Measurements from ENCODE around the gene OR2H2.

Gene OR2H2

GRCh38 chr6:29630315-29630714, 45.4 kb downstream of the OR2H2 start:
- DNase-seq: no peak
- H3K27me3 ChIP-seq (replicated peaks; ENCODE audit: insufficient read depth, low read length): no peaks in the 10 kb centered on the region
- no peaks in the 10 kb centered on the region for H3F3A ChIP-seq (ENCODE audit: insufficient read depth, low read length)
- no peak overlapping the region for H2AFZ ChIP-seq (ENCODE audit: low read length)
- H3K4me1 ChIP-seq (ENCODE audit: low read length): 0 out of 2 replicates have a peak, but pooled peaks cover 5% of the 10 kb centered on the region
- no peaks in the 10 kb centered on the region for H3K79me2 ChIP-seq (ENCODE audit: low read length)
- H3K9me3 ChIP-seq (replicated peaks; ENCODE audit: insufficient read depth, low read length): no peaks in the 10 kb centered on the region
- no peak overlapping the region for H3K4me3 ChIP-seq (ENCODE audit: low read length)
- no peaks in the 10 kb centered on the region for H4K20me1 ChIP-seq (ENCODE audit: insufficient read depth, low read length)
- H3K9me2 ChIP-seq (replicated peaks; ENCODE audit: insufficient read depth, low read length): no peaks in the 10 kb centered on the region
- H3K4me2 ChIP-seq (ENCODE audit: low read depth, low read length): no peak overlapping the region
- no peak for TF ChIP-seq EZH2 (optimal IDR thresholded peaks at IDR 0.05; ENCODE audit: low read depth, low read length)
- no peak for TF ChIP-seq EZH2phosphoT487 (IDR thresholded peaks at IDR 0.05; ENCODE audit: low read length)
- TF ChIP-seq CTCF (IDR thresholded peaks at IDR 0.05; ENCODE audit: low read length): no peak
- H3K9ac ChIP-seq (ENCODE audit: low read length): no peak overlapping the region
- no peaks in the 10 kb centered on the region for H3K36me3 ChIP-seq (replicated peaks; ENCODE audit: insufficient read depth, low read length)
- no peak overlapping the region for H3K27ac ChIP-seq (ENCODE audit: low read length)

- Histone ChIP-seq H3K9ac (ENCODE audit: low read length) (no peak overlapping the region), H3F3A (ENCODE audit: insufficient read depth, low read length) (no peaks in the 10 kb centered on the region), H3K4me3 (ENCODE audit: low read length) (no peak overlapping the region), H4K20me1 (ENCODE audit: insufficient read depth, low read length) (no peaks in the 10 kb centered on the region), H3K79me2 (ENCODE audit: low read length) (no peaks in the 10 kb centered on the region), H3K27ac (ENCODE audit: low read length) (no peak overlapping the region), H3K36me3 (replicated peaks; ENCODE audit: insufficient read depth, low read length) (no peaks in the 10 kb centered on the region), H3K4me2 (ENCODE audit: low read depth, low read length) (peak overlapping the region; percentile 90; the same call in 1 of the 2 replicates), H3K9me3 (replicated peaks; ENCODE audit: insufficient read depth, low read length) (no peaks in the 10 kb centered on the region), H3K9me2 (replicated peaks; ENCODE audit: insufficient read depth, low read length) (no peaks in the 10 kb centered on the region), H3K4me1 (ENCODE audit: low read length) (0 out of 2 replicates have a peak, but pooled peaks cover 5% of the 10 kb centered on the region), H3K27me3 (replicated peaks; ENCODE audit: insufficient read depth, low read length) (no peaks in the 10 kb centered on the region), H2AFZ (ENCODE audit: low read length) (no peak overlapping the region)
- TF ChIP-seq EZH2 (optimal IDR thresholded peaks at IDR 0.05; ENCODE audit: low read depth, low read length) (no peak), EZH2phosphoT487 (IDR thresholded peaks at IDR 0.05; ENCODE audit: low read length) (no peak), CTCF (IDR thresholded peaks at IDR 0.05; ENCODE audit: low read length) (no peak)
- no peak for DNase-seq
These were observed 46.4 kb downstream of the OR2H2 start for GRCh38 chr6:29631209-29631810.

- Histone ChIP-seq H3K4me2 (ENCODE audit: low read depth, low read length) (peak overlapping the region; percentile 90), H3K9ac (ENCODE audit: low read length) (peak overlapping the region; percentile 41; the same call in 1 of the 2 replicates), H3K79me2 (ENCODE audit: low read length) (no peaks in the 10 kb centered on the region), H3K27me3 (replicated peaks; ENCODE audit: insufficient read depth, low read length) (no peaks in the 10 kb centered on the region), H3K4me3 (ENCODE audit: low read length) (peak overlapping the region; percentile 85), H3K27ac (ENCODE audit: low read length) (no peak overlapping the region), H4K20me1 (ENCODE audit: insufficient read depth, low read length) (no peaks in the 10 kb centered on the region), H2AFZ (ENCODE audit: low read length) (peak overlapping the region; percentile 90), H3K9me3 (replicated peaks; ENCODE audit: insufficient read depth, low read length) (no peaks in the 10 kb centered on the region), H3F3A (ENCODE audit: insufficient read depth, low read length) (no peaks in the 10 kb centered on the region), H3K4me1 (ENCODE audit: low read length) (0 out of 2 replicates have a peak, but pooled peaks cover 5% of the 10 kb centered on the region), H3K36me3 (replicated peaks; ENCODE audit: insufficient read depth, low read length) (no peaks in the 10 kb centered on the region), H3K9me2 (replicated peaks; ENCODE audit: insufficient read depth, low read length) (no peaks in the 10 kb centered on the region)
- DNase-seq: peak; percentile 53
- no peak for TF ChIP-seq CTCF (IDR thresholded peaks at IDR 0.05; ENCODE audit: low read length)
- TF ChIP-seq EZH2 (optimal IDR thresholded peaks at IDR 0.05; ENCODE audit: low read depth, low read length): no peak
- no peak for TF ChIP-seq EZH2phosphoT487 (IDR thresholded peaks at IDR 0.05; ENCODE audit: low read length)
These were observed 47.2 kb downstream of the OR2H2 start for GRCh38 chr6:29631860-29632731.

Measured in MM.1S (cell line).